Left ventricle myocardium inferior (tissue), 1 donor: ENCODE data around the gene TACR2. TPM values are rescaled to one million over a fixed set of nuclear protein-coding genes. Genes with fewer than 3 reads are reported as not detected.

ENCODE experiments used
- DNase-seq: peaks from one replicate; pipeline ENCODE4 v3.0.0-alpha.2; 2020
- H3K27ac ChIP-seq: fragments of 200-600 bp; replicated peaks from 2 replicates; pipeline ENCODE4 v1.8.0; 2021
- H3K27me3 ChIP-seq: fragments of 200-600 bp; 2 replicates; pipeline ENCODE4 v1.8.0; 2021; ENCODE audit warnings: low read depth
- H3K36me3 ChIP-seq: fragments of 200-600 bp; 2 replicates; pipeline ENCODE4 v1.8.0; 2021
- H3K4me1 ChIP-seq: fragments of 200-600 bp; 2 replicates; pipeline ENCODE4 v1.8.0; 2021
- H3K4me3 ChIP-seq: fragments of 200-600 bp; 2 replicates; pipeline ENCODE4 v1.8.0; 2021; ENCODE audit warnings: mild to moderate bottlenecking, moderate library complexity
- H3K9me3 ChIP-seq: fragments of 200-600 bp; replicated peaks from 2 replicates; pipeline ENCODE4 v1.8.0; 2021
- CTCF ChIP-seq: fragments of 200-600 bp; IDR thresholded peaks from 2 replicates; pipeline ENCODE4 v1.8.0; 2021; ENCODE audit warnings: antibody characterized with exemption, mild to moderate bottlenecking, borderline replicate concordance
- intact Hi-C: fragments of 100-400 bp; cut with micrococcal nuclease; formaldehyde crosslinking; loops from one replicate; pipeline ENCODE4 v1.11.0; 2022
- long read RNA-seq: library from polyadenylated mRNA; unstranded; transcript quantifications from one replicate; pipeline ENCODE4 v2.0.0, GENCODE V29; 2021
- total RNA-seq: library from RNA; stranded (reverse); fragmentation: NEBNext Ultra II Directional; extraction: Animal tissue kit (Norgen Biotek cat#: 25700); gene quantifications from one replicate; pipeline ENCODE4 v1.2.1, GENCODE V29; 2021
- donor health status: DM: no; HTN: yes; CAD: no; lungs with severe emphysema.

The TACR2 gene
- not detected for total RNA-seq
- long read RNA-seq, partial matches to known transcripts, result 0 of 2 reads
- long read RNA-seq, other reads (novel, unspliced or antisense), result 2 of 2 reads

- no peak for TF ChIP-seq CTCF
- H3K4me1 ChIP-seq, result peaks cover 12% of the 10 kb centered on the region
These were observed at the start of gene TACR2 for GRCh38 chr10:69416695-69417094. TSS of gene TACR2 (minus strand) at chr10:69416918. CDS start at chr10:69416323, 595 bp downstream.

GRCh38 chr10:69466158-69466490 is 49.4 kb upstream of the TACR2 start:
- DNase-seq, result no peak
- no peaks in the 10 kb centered on the region for H3K9me3 ChIP-seq
- intact Hi-C loops, result no loop called here
- no peaks in the 10 kb centered on the region for H3K27me3 ChIP-seq
- TF ChIP-seq CTCF, result no peak
- H3K27ac ChIP-seq, result peak overlapping the region; percentile 91
- H3K36me3 ChIP-seq, result no peaks in the 10 kb centered on the region
- H3K4me1 ChIP-seq, result peaks cover 87% of the 10 kb centered on the region
- H3K4me3 ChIP-seq, result no peak overlapping the region

More at GRCh38 chr10:69416695-69417094, at the start of gene TACR2:
- Histone ChIP-seq H3K4me3 (no peak within 1 kb of the TSS), H3K27me3 (no peaks in the 10 kb centered on the region), H3K9me3 (no peaks in the 10 kb centered on the region), H3K36me3 (no peaks in the 10 kb centered on the region), H3K27ac (no peak within 1 kb of the TSS)
- intact Hi-C loops, result no loop called here
- no peak for DNase-seq

- DNase-seq, result no peak
- H3K27ac ChIP-seq, result peak overlapping the region; percentile 91
- no peaks in the 10 kb centered on the region for H3K36me3 ChIP-seq
- H3K4me1 ChIP-seq, result peaks cover 89% of the 10 kb centered on the region
- H3K9me3 ChIP-seq, result no peaks in the 10 kb centered on the region
- no peak overlapping the region for H3K4me3 ChIP-seq
- TF ChIP-seq CTCF, result no peak
- H3K27me3 ChIP-seq, result no peaks in the 10 kb centered on the region
- intact Hi-C loops, result no loop called here
These were observed 48.9 kb upstream of the TACR2 start for GRCh38 chr10:69465457-69466157.

- Histone ChIP-seq H3K4me3 (no peak overlapping the region), H3K4me1 (peaks cover 89% of the 10 kb centered on the region), H3K27me3 (no peaks in the 10 kb centered on the region), H3K9me3 (no peaks in the 10 kb centered on the region), H3K27ac (peak overlapping the region; percentile 91), H3K36me3 (no peaks in the 10 kb centered on the region)
- intact Hi-C loops, result no loop called here
- no peak for DNase-seq
- TF ChIP-seq CTCF, result no peak
These were observed 48.2 kb upstream of the TACR2 start for GRCh38 chr10:69464801-69465401.

- Histone ChIP-seq H3K27ac (peak overlapping the region; percentile 91), H3K4me3 (no peak overlapping the region), H3K9me3 (no peaks in the 10 kb centered on the region), H3K4me1 (peaks cover 89% of the 10 kb centered on the region), H3K36me3 (no peaks in the 10 kb centered on the region), H3K27me3 (no peaks in the 10 kb centered on the region)
- intact Hi-C loops, result no loop called here
- no peak for DNase-seq
- no peak for TF ChIP-seq CTCF
These were observed 47.7 kb upstream of the TACR2 start for GRCh38 chr10:69464401-69464800.
